Gastroesophageal sphincter (tissue), 3 donors: ENCODE measurements around the gene FGR.

Experiments
- CTCF ChIP-seq, 4 experiments: fragments of 200-600 bp in 2 of 4; fragments of 450-650 bp in 2 of 4; sonication (generic) in 1 of 4; IDR thresholded peaks; one replicate each; pipeline ENCODE4 v1.5.1; 2017 to 2019; ENCODE audit warnings: antibody characterized with exemption in 4 of 4, mild to moderate bottlenecking in 2 of 4, moderate library complexity in 2 of 4
- EP300 ChIP-seq: sonication (generic); formaldehyde crosslinking; IDR thresholded peaks from one replicate; pipeline ENCODE4 v1.6.1; 2017; ENCODE audit warnings: antibody characterized with exemption, mild to moderate bottlenecking
- POLR2A ChIP-seq, 2 donors: fragments of 450-650 bp; IDR thresholded peaks; one replicate each; pipeline ENCODE4 v1.6.1; 2017; ENCODE audit warnings: antibody characterized with exemption in 2 of 2, mild to moderate bottlenecking in 2 of 2, moderate library complexity in 1 of 2
- POLR2AphosphoS5 ChIP-seq: sonication (generic); formaldehyde crosslinking; IDR thresholded peaks from one replicate; pipeline ENCODE4 v1.6.1; 2017; ENCODE audit warnings: antibody characterized with exemption

- TF ChIP-seq EP300: no peak
- no peak for TF ChIP-seq POLR2A (IDR thresholded peaks at IDR 0.05)
- TF ChIP-seq CTCF (IDR thresholded peaks at IDR 0.05): no peak
- TF ChIP-seq POLR2AphosphoS5: peak; percentile 17
These were observed 63.5 kb downstream of the FGR start for GRCh38 chr1:27571439-27572018.
